GM18511 (cell line): ENCODE measurements around the gene GINM1.

Experiments
- ATAC-seq: cut with Tn5 transposase; IDR thresholded peaks from one replicate; pipeline ENCODE4 v1.9.1; 2021; ENCODE audit warnings: mild to moderate bottlenecking, moderate library complexity; ENCODE audit not compliant: unreplicated experiment

Gene GINM1, protein sequence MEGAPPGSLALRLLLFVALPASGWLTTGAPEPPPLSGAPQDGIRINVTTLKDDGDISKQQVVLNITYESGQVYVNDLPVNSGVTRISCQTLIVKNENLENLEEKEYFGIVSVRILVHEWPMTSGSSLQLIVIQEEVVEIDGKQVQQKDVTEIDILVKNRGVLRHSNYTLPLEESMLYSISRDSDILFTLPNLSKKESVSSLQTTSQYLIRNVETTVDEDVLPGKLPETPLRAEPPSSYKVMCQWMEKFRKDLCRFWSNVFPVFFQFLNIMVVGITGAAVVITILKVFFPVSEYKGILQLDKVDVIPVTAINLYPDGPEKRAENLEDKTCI

DNA sequence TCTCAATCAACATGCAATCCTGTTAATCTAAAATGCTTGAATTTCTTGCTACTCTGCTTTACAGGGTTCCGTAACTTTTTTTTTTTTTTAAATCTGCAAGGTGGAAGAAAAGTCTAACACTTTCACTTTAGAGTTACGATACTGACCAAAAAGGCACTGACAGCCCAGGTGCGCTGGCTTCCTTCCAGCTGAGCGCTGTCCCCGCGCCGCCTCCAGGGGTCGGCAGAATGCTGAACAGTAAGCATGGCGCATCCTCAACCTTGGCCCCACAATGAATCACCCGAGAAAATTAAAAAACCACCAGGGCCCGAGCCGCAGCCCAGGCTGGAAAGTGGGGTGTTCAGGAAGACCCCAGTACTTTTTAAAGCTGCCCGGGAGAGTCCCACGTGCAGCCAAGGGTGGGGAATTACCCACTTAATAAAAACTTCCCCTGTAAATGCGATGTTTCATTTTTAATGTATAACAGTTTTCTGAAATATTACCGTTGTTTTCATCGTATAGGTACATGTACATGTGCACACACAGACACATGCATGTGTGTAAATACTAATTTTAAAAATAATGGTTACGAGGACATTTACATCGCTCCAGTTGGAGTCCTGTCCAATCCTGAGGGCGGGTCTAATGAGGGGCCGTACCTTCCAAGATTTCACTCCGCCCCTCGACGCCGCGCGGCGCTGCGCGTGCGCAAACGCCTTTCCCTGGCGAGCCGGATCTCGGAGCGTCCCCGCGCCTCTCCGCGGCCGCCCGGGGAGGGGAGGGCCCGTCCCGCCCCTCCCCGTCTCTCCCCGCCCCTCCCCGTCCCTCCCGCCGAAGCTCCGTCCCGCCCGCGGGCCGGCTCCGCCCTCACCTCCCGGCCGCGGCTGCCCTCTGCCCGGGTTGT lies at the start of gene GINM1:
Gene GINM1, plus strand, starts transcription at position 849 of the 883 bp plus-strand sequence. CDS start 40 bp downstream, outside the sequence.
- ATAC-seq = peak; percentile 84

- ATAC-seq = no peak
Observed at GRCh38 chr6:149529650-149530049, 36.5 kb upstream of the GINM1 start.

- no peak for ATAC-seq
Observed at GRCh38 chr6:149534742-149535141, 31.4 kb upstream of the GINM1 start.

DNA sequence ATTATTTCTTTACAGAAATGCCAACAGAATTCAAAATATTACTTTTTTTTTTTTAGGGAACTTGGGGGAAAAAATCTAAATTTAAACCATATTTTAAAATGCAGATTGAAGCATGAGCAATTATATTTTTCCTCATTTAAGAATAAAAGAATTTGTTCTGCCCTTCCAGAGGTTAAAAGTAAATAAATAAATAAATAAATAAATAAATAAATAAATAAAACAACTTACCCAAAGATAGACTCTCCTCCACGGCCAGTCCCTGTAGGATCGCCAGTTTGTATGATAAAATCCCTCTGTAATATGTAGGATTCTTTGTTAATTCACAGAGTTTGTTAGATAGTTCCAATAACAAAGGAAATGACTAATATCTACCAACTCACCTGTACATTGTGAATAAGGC lies 25.0 kb upstream of the GINM1 start:
- no peak for ATAC-seq

DNA sequence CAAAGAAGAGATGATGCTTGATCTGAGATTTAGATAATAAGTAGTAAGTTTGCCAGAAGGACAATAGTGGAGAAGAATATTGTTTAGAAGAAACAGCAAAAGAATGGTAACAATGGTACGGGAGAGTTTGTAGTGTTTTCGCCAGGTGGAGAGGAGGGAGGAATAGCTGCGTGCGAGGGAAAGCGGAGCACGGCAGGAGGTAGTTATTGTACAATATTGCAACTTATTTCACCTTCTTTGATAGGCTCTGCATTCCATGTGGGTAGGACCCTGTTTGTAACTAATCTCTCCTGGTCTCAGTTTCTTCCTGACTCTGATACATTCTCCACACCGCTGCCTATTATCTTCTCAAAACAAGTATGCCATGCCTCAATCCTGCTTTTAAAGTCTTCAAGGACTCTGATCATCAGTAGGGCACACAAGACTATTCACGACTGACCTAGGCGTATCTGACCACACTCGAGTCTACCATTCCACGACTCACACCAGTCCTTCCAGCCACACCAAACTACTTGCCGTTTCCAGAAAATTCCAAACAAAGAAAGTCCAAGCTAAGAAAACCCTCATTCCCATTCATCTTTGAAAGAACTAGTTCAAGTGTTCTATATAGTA lies 21.4 kb upstream of the GINM1 start:
- no peak for ATAC-seq

DNA sequence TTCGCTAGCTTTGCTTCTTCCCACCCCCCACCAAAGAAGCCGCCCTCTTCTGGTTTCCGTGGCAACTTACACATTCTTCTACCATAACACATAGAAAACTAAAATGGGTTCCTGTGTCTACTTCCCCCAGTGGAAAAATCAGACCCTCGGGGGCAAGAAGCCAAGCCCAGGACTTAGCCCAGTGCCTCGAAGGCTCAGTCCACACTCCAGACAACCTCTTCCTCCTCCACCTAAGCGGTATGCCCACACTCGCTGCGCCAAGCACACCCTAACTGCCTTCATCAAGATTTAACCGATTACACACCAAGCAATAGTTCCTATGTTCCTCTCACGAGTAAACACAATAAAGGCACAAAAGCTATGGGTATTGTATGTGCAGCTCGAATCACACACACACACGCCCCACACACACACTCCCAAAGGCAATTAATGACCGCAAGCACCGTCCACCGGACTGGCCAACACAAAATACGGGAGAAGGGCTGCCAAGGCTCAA lies 20.9 kb upstream of the GINM1 start:
- ATAC-seq = peak; percentile 26

GRCh38 chr6:149545754-149546471 lies 20.3 kb upstream of the GINM1 start, which contains the start of gene PPIL4:
Gene PPIL4, minus strand, starts transcription at chr6:149546043. Its CDS starts 38 bp downstream, at chr6:149546005.
- ATAC-seq = peak; percentile 94

GRCh38 chr6:149551920-149552319 lies 14.3 kb upstream of the GINM1 start:
- no peak for ATAC-seq

DNA sequence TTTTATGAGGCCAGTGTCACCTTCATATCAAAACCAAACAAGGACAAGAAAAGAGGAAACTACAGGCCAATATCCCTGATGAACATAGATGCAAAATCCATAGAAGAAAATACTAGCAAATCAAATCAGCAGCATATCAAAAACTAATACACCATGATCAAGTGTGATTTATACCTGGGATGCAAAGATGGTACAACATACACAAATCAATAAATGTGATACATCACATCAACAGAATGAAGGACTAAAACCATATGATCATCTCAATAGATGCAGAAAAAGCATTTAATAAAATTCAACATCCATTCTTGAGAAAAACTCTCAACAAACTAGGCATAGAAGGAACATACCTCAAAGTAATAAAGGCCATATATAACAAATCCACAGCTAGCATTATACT lies 8.1 kb upstream of the GINM1 start:
- ATAC-seq = no peak

DNA sequence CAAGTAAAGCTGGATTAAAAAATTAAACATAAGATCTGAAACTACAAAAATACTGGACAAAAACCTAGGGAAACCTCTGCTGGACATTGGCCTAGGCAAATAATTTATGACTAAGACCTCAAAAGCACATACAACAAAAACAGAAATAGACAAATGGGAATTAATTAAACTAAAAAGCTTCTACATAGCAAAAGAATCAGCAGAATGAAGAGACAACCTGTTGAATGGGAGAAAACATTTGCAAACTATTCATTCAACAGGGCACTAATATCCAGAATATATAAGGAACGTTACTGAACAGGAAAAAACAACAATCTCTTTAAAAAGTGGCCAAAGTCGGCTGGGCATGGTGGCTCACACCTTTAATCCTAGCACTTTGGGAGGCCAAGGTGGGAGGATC lies 6.8 kb upstream of the GINM1 start:
- no peak for ATAC-seq

DNA sequence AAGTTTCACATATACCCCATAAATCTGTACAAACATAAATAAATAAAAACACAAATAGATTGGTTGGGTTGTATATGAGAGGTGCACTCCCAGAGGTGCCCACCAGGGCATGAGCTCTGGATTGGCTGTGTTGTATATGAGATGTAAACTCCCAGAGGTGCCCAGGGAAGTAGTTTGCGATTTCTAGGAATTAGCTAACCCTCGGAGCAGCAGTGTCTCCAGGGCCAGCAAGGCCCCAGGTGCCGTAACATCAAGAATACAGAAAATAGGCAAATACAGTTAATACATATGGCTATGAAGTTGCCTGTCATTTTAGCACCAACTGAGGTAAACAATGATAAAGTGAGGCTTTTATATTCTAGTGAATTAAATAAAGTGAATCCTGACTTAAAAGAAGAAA lies 5.4 kb upstream of the GINM1 start:
- no peak for ATAC-seq

GRCh38 chr6:149563203-149563927 lies 2.8 kb upstream of the GINM1 start:
- ATAC-seq = no peak

DNA sequence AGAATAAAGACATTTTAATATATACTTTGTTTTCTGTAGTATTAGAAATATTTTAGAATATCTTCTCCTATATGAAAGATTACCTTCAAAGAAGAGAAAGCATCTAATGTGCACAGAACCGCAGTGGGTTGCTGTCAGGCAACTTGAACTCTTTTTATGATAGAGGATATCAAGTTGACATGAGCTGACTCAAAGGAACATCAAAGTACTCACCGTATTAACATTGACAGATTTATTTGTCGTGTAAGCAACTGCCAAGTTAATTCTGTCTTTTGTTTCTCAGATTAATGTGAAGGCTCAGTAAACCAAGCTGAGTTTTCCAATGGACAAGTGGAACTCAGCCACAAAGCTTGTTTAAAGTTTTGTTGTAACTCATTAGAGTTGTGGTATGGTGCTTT lies 2.2 kb upstream of the GINM1 start:
- ATAC-seq = no peak

DNA sequence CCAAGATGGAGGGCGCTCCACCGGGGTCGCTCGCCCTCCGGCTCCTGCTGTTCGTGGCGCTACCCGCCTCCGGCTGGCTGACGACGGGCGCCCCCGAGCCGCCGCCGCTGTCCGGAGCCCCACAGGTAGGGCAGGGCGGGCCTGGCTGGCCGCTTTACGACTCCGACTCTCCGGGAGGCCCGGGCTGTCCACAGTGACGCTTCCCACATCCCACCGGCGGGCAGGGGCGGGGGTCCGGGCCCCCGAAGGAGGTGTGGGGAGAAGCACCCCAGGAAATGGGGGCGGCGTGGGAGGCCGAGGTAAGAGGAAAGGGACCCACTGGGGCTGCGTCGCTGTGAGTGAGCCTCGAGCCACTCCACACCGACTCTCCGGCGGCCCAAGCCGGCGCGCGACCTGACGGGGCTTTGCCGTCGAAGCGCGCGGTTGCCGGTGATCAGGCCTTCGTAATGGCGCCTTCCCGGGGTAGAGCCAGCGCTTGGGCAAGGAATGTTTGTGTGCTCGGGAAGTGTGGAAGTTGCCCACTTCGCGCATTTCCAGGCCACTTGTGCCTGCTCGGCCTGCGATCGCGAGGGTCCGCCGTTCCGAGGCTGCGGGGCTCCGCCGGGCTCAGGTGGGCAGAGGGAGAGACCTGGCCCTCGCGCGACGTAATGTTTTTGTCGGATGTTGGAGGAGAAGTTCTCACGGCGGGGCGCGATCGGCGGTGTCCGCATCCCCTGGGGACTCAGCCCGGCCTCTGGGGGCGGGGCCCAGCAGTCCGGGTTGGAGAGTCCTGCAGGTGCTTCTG lies 427 bp downstream of the GINM1 start:
- ATAC-seq = peak; percentile 28

DNA sequence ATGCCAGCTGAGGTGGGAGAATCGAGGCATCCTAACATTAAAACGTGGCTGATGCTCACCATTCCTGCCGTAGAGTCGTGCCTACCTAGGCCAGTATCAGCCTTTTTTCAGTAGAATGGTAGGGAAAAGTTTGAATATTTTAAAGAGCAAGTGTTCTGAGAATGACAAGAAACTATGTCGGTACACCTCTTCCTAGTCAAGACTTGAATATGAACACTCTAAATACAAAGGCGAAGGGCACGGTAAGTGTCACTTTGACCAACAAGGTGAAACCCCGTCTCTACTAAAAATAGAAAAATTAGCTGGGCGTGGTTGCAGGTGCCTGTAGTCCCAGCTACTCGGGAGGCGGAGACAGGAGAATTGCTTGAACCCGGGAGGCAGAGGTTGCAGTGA lies 1.0 kb downstream of the GINM1 start:
- ATAC-seq = no peak

DNA sequence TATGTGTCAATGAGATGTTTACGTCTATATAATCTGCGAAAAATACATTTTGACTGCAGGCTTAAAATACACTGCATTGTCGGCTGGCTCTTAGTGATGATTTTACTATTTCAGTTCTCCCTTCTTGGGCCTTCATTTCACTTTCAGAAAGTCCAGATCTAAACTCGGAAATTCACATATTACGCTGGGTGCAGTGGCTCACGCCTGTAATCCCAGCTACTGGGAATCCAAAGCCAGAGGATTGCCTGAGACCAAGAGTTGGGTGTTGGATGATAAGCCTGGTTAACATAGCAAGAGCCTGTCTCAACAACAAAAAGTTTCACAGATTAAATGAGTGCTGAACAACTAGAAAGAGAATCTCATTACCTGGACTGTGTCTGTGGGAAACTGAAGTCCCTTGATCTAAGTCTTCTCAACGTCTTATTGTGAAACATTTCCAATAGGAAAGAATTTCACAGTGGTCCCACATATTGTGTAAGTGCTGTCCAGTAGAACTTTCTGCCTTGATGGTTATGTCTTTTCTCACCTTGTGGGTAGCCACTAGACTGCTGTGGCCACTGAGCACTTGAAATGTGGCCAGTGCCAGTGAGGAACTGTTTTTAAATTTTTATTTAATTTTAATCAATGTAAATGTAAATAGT lies 1.9 kb downstream of the GINM1 start:
- ATAC-seq = no peak

DNA sequence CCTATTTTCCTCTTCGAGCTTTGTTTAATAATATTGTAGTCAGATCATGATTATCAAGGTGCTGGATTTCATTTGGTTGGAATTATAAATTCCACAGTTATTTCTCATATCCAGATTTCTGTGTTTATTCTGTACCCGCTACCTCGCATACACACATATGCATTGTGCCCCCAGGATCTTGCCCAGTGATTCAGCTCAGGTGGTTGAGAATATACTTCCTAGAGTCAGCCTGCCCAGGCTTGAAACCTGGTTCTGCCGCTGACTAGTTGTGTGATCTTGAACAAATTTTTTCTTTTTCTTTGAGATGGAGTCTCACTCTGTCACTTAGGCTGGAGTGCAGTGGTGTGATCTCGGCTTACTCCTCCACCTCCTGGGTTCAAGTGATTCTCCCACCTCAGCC lies 14.7 kb downstream of the GINM1 start:
- ATAC-seq = no peak

DNA sequence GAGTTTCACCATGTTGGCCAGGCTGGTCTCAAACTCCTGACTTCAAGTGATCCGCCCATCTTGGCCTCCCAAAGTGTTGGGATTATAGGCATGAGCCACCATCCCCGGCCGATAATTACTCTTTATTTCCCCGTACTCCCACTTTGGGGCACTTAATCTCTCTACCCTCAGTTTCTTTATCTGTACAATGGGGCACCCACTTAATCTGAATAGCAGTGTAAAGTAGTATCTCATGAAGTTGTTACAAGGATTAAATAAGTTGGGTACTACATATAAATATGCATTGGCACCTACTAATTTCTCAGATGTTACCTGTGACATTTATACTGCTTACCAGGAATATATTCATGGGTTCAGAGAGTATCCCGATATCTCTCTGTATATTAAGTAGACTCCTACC lies 15.2 kb downstream of the GINM1 start:
- ATAC-seq = no peak

- ATAC-seq = no peak
Observed at GRCh38 chr6:149586149-149586548, 20.0 kb downstream of the GINM1 start.
